ENCODE measurements around the gene BMPR1A. TPM values are rescaled to one million over a fixed set of nuclear protein-coding genes. Genes with fewer than 3 reads are reported as not detected.

BMPR1A gene
- total and polyA plus RNA-seq, 10 of the 15 experiments (the other 5 are each of a cell fraction or from before 2014, with no cell fraction given): 2.3 to 22.7 (median 13.1) TPM

GRCh38 chr10:86974484-86974883 lies 218.1 kb downstream of the BMPR1A start:
- no peak overlapping the region for H3K4me2 ChIP-seq (ENCODE audit: control insufficient read depth, insufficient read depth)
- no peak overlapping the region for H3K4me3 ChIP-seq
- FAIRE-seq: no peak
- ChIA-PET CTCF (interaction anchor here (0.6 kb wide), 1 partner anchor 12 kb away, joined by 3 read pairs; no protein-coding TSS in a partner anchor), RAD21 (ENCODE audit: unreplicated experiment) (no interaction called here), POLR2A (no interaction called here), SMC1A (ENCODE audit: uncharacterized antibody, unreplicated experiment) (interaction anchor here (0.6 to 0.7 kb wide), 2 partner anchors 11 to 316 kb away, joined by 3 read pairs; no protein-coding TSS in a partner anchor)
- no peaks in the 10 kb centered on the region for H3K79me2 ChIP-seq (ENCODE audit: control insufficient read depth, insufficient read depth, low read length)
- H3K4me1 ChIP-seq (ENCODE audit: control insufficient read depth, insufficient read depth, low read length): peaks cover 14% of the 10 kb centered on the region
- BruUV-seq (replicated peaks): no TSS peak
- intact Hi-C loops (cut with micrococcal nuclease; ENCODE audit: unreplicated experiment): no loop called here
- H3K36me3 ChIP-seq (ENCODE audit: control insufficient read depth in 2 of 2, insufficient read depth in 2 of 2, low read length in 1 of 2): no peaks in the 10 kb centered on the region
- H2AFZ ChIP-seq (ENCODE audit: control insufficient read depth, low read depth, low read length): no peak overlapping the region
- no peak for DNase-seq (ENCODE audit: low read depth, low spot score)
- H3K27ac ChIP-seq (ENCODE audit: control insufficient read depth, insufficient read depth): no peak overlapping the region
- WGBS (ENCODE audit: insufficient coverage, insufficient replicate concordance, low lambda C conversion rate, missing lambda C conversion rate): 76% methylated on average over 7 of the region's 7 CpGs
- no peak overlapping the region for H3K9ac ChIP-seq (ENCODE audit: control insufficient read depth, insufficient read depth, low read length)
- H4K20me1 ChIP-seq (ENCODE audit: control insufficient read depth, insufficient read depth): no peaks in the 10 kb centered on the region
- no peak for ATAC-seq
- H3K9me3 ChIP-seq (replicated peaks; ENCODE audit: control insufficient read depth, insufficient read depth, low read length): no peaks in the 10 kb centered on the region
- in situ Hi-C loops (cut with MboI): no loop called here
- peaks cover 0 to 2% of the 10 kb centered on the region in 2 experiments; a peak in 2 of 4 replicates for H3K27me3 ChIP-seq (replicated peaks in 1 of 2; ENCODE audit: control insufficient read depth in 2 of 2, insufficient read depth in 2 of 2, low read length in 1 of 2)
- TF ChIP-seq SMC3 (IDR thresholded peaks at IDR 0.05; ENCODE audit: borderline replicate concordance, low read length) (no peak), CUX1 (IDR thresholded peaks at IDR 0.05; ENCODE audit: insufficient replicate concordance, low read depth, low read length) (no peak), NFYB (IDR thresholded peaks at IDR 0.05; ENCODE audit: insufficient read depth, low read depth, low read length) (no peak), YY1 (IDR thresholded peaks at IDR 0.05; ENCODE audit: low read depth, low read length) (no peak), RELB (IDR thresholded peaks at IDR 0.05; ENCODE audit: low read depth) (no peak), NR2F1 (conservative IDR thresholded peaks at IDR 0.05) (no peak), CEBPZ (IDR thresholded peaks at IDR 0.05; ENCODE audit: low read depth, low read length) (no peak), SPI1 (IDR thresholded peaks at IDR 0.05; ENCODE audit: borderline replicate concordance, insufficient read depth, low read depth, low read length) (no peak), SUPT20H (IDR thresholded peaks at IDR 0.05; ENCODE audit: borderline replicate concordance, control insufficient read depth, low read depth, low read length) (no peak), E2F8 (IDR thresholded peaks at IDR 0.05; ENCODE audit: low read depth, partially characterized antibody) (no peak)

Data from GM12878 (cell line).